OCI-LY1 (cell line): ENCODE measurements around the gene PTH2R.

ENCODE experiments used
- EZH2 ChIP-seq: fragments of 200-600 bp; sonication (generic), shearing (Covaris generic); IDR thresholded peaks from 2 replicates; pipeline ENCODE4 v1.8.0; 2017; ENCODE audit warnings: borderline replicate concordance, mixed run types, mild to moderate bottlenecking, antibody characterized with exemption, low read length, moderate library complexity, mixed read lengths
- TF ChIP-seq, protein P1 (sequence below): fragments of 200-600 bp; sonication (generic), shearing (Covaris generic); IDR thresholded peaks from 2 replicates; pipeline ENCODE4 v1.5.1; 2017; ENCODE audit warnings: mild to moderate bottlenecking, antibody characterized with exemption, low read length, moderate library complexity, mixed read lengths

DNA sequence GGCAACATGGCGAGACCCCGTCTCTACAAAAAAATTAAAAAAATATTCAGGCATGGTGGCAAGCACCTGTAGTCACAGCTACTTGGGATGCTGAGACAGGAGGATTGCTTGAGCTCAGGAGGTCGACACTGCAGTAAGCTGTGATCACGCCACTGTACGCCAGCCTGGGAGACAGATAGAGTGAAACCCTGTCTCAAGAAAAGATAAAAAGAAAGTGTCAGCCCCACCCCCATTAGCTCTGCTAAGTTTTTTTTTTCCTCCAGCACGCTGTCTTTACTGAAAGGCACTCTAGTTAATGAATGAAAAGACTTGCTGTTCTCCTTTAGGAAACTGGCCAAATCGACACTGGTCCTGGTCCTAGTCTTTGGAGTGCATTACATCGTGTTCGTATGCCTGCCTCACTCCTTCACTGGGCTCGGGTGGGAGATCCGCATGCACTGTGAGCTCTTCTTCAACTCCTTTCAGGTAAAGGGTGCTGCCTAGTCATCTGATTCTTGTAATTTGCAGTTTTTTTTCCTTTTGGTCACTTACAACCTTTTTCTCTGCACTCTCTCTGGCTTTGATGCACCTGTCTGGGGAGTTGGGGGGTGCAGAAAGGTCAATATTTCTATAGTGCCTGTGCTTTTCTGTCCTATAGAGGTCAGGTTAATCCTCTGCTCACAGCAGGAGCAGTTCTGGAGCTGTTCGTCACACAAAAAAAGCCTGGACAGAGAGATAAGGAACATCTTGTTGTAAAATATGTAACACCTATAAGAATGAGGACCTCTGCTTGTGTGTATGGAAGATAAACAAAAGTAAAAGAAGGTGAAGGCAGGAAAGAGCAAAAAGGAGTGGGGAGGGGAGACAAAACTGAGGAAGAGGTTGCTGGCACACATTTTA, 82.3 kb downstream of the PTH2R start:
- TF ChIP-seq, protein P1, sequence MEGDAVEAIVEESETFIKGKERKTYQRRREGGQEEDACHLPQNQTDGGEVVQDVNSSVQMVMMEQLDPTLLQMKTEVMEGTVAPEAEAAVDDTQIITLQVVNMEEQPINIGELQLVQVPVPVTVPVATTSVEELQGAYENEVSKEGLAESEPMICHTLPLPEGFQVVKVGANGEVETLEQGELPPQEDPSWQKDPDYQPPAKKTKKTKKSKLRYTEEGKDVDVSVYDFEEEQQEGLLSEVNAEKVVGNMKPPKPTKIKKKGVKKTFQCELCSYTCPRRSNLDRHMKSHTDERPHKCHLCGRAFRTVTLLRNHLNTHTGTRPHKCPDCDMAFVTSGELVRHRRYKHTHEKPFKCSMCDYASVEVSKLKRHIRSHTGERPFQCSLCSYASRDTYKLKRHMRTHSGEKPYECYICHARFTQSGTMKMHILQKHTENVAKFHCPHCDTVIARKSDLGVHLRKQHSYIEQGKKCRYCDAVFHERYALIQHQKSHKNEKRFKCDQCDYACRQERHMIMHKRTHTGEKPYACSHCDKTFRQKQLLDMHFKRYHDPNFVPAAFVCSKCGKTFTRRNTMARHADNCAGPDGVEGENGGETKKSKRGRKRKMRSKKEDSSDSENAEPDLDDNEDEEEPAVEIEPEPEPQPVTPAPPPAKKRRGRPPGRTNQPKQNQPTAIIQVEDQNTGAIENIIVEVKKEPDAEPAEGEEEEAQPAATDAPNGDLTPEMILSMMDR, result no peak
- no peak for TF ChIP-seq EZH2
